ENCODE results near the gene ARHGAP24. TPM values are rescaled to one million over a fixed set of nuclear protein-coding genes. Genes with fewer than 3 reads are reported as not detected.

ARHGAP24 gene
- total and polyA plus RNA-seq, 2 donors (not counting 3 experiments of a cell fraction or from before 2014, with no cell fraction given) = 52.1 to 79.4 TPM

GRCh38 chr4:85940151-85940550 is 465.2 kb downstream of the ARHGAP24 start:
- TF ChIP-seq JUN (IDR thresholded peaks at IDR 0.05; ENCODE audit: borderline replicate concordance, insufficient read depth, insufficient read length, low read depth) = no peak
- TF ChIP-seq CTCF (IDR thresholded peaks at IDR 0.05; ENCODE audit: extremely low read depth in 1 of 2, insufficient read depth in 1 of 2, low read depth in 1 of 2, low read length in 2 of 2) = no peak
- no peak for TF ChIP-seq MAX (IDR thresholded peaks at IDR 0.05; ENCODE audit: insufficient read depth, insufficient read length)
- no peak for TF ChIP-seq MYC (IDR thresholded peaks at IDR 0.05; ENCODE audit: low read depth, low read length)
- TF ChIP-seq POLR2A (IDR thresholded peaks at IDR 0.05; ENCODE audit: low read depth, low read length) = no peak
- TF ChIP-seq FOS (IDR thresholded peaks at IDR 0.05; ENCODE audit: borderline replicate concordance, insufficient read depth, low read length) = no peak
- no peak for TF ChIP-seq POLR2AphosphoS5 (IDR thresholded peaks at IDR 0.05; ENCODE audit: insufficient read depth, low read depth, low read length)
- TF ChIP-seq EZH2 (IDR thresholded peaks at IDR 0.05; ENCODE audit: borderline replicate concordance, low read depth, low read length, severe bottlenecking) = no peak
- TF ChIP-seq GATA2 (IDR thresholded peaks at IDR 0.05; ENCODE audit: insufficient read depth, insufficient read length, low read depth, low read length) = no peak
- Histone ChIP-seq H4K20me1 (replicated peaks; ENCODE audit: control insufficient read depth, extremely low read depth, insufficient read depth, low read length) (no peaks in the 10 kb centered on the region), H3K4me2 (ENCODE audit: insufficient read depth, low read length) (no peak overlapping the region), H3K79me2 (ENCODE audit: control insufficient read depth, insufficient read depth, low read length) (peaks cover 92% of the 10 kb centered on the region), H3K9ac (replicated peaks; ENCODE audit: extremely low read depth, insufficient read depth, low read length) (no peak overlapping the region), H3K27ac (ENCODE audit: insufficient read depth, low read depth, low read length) (no peak overlapping the region), H3K4me3 (replicated peaks in 1 of 3; ENCODE audit: insufficient read depth in 1 of 3, low read depth in 1 of 3, low read length in 3 of 3) (no peak overlapping the region), H3K4me1 (ENCODE audit: control insufficient read depth, extremely low read depth, insufficient read depth, low read length) (no peaks in the 10 kb centered on the region), H3K9me3 (replicated peaks; ENCODE audit: control insufficient read depth, insufficient read depth, low read length) (no peaks in the 10 kb centered on the region), H3K9me1 (replicated peaks; ENCODE audit: control insufficient read depth, extremely low read depth, insufficient read depth, low read length) (no peaks in the 10 kb centered on the region), H3K36me3 (ENCODE audit: control insufficient read depth in 2 of 2, extremely low read depth in 1 of 2, insufficient read depth in 2 of 2, low read length in 2 of 2) (peaks cover 0 to 5% of the 10 kb centered on the region in 2 experiments), H2AFZ (ENCODE audit: low read depth, low read length) (no peak overlapping the region), H3K27me3 (ENCODE audit: control insufficient read depth in 2 of 2, insufficient read depth in 2 of 2, low read length in 2 of 2) (no peaks in the 10 kb centered on the region)
- FAIRE-seq (no peak), DNase-seq (ENCODE audit: low read depth, low spot score) (no peak)
- dilution Hi-C loops (cut with MboI; ENCODE audit: extremely low pct_ligation_motif_present, low sequenced_read_pairs) (no loop called here), intact Hi-C loops (cut with micrococcal nuclease) (no loop called here)
- CTCF ChIA-PET = no interaction called here
- no TSS peak for BruUV-seq (replicated peaks)
- POLR2A ChIA-PET = no interaction called here

All from endothelial cell of umbilical vein (primary cell).